Lower leg skin (tissue), 4 donors: ENCODE results near the gene TUBB1. TPM values are rescaled to one million over a fixed set of nuclear protein-coding genes. Genes with fewer than 3 reads are reported as not detected.

ENCODE experiments used
- DNase-seq, 2 donors: peaks; one replicate each; pipeline ENCODE4 v3.0.0-alpha.2; 2019; ENCODE audit warnings: low spot score in 2 of 2
- H3K4me3 ChIP-seq: fragments of 200-600 bp; sonication (generic); 2 replicates; pipeline ENCODE4 v1.5.1; 2017; ENCODE audit warnings: mild to moderate bottlenecking, low read depth; ENCODE audit not compliant: poor library complexity, severe bottlenecking
- CTCF ChIP-seq, 3 donors: fragments of 450-650 bp; IDR thresholded peaks; one replicate each; pipeline ENCODE4 v1.5.1; 2016; ENCODE audit warnings: antibody characterized with exemption in 3 of 3, mild to moderate bottlenecking in 3 of 3, moderate library complexity in 2 of 3
- POLR2A ChIP-seq, 2 donors: fragments of 450-650 bp; IDR thresholded peaks; one replicate each; pipeline ENCODE4 v1.6.1; 2016 to 2017; ENCODE audit warnings: antibody characterized with exemption in 2 of 2, mild to moderate bottlenecking in 1 of 2, moderate library complexity in 1 of 2
- WGBS, 2 donors: methylation state at CpG; one replicate each; pipeline ENCODE4 v1.1.5; 2018; 5-methylcytosine and 5-hydroxymethylcytosine counted together
- intact Hi-C: fragments of 100-400 bp; cut with DNase I; formaldehyde crosslinking; loops from one replicate; pipeline ENCODE4 v1.15.0; 2023; ENCODE audit warnings: low total_unique reads
- total RNA-seq, 4 donors: library from RNA; depleted of rRNA; stranded (reverse); fragments of >200 nt; gene quantifications; one replicate each; pipeline ENCODE4 v1.1.0, GENCODE V29; 2016

Gene TUBB1
- total RNA-seq, 4 donors from 2014 or later = 0.04 TPM; not detected in 3

- TF ChIP-seq POLR2A (IDR thresholded peaks at IDR 0.05) (no peak), CTCF (IDR thresholded peaks at IDR 0.05) (no peak)
- DNase-seq = no peak
- intact Hi-C loops = no loop called here
- WGBS, 2 donors = 93 to 94% methylated on average over 7 of the region's 8 CpGs
- no peak overlapping the region for H3K4me3 ChIP-seq
Measured at GRCh38 chr20:59002388-59002787, 16.8 kb upstream of the TUBB1 start.

GRCh38 chr20:59002874-59003399 is 16.3 kb upstream of the TUBB1 start:
- no peak for TF ChIP-seq POLR2A (IDR thresholded peaks at IDR 0.05)
- TF ChIP-seq CTCF (IDR thresholded peaks at IDR 0.05) = no peak
- no peak overlapping the region for H3K4me3 ChIP-seq
- intact Hi-C loops = no loop called here
- 86 to 88% methylated on average over 17 of the region's 17 CpGs for WGBS, 2 donors
- DNase-seq = no peak

- H3K4me3 ChIP-seq = no peak overlapping the region
- no peak for DNase-seq
- TF ChIP-seq CTCF (IDR thresholded peaks at IDR 0.05) (no peak), POLR2A (IDR thresholded peaks at IDR 0.05) (no peak)
- intact Hi-C loops = no loop called here
- 78 to 87% methylated on average over 16 of the region's 16 CpGs for WGBS, 2 donors
Measured at GRCh38 chr20:59003836-59004492, 15.3 kb upstream of the TUBB1 start.

- intact Hi-C loops = no loop called here
- no peak overlapping the region for H3K4me3 ChIP-seq
- TF ChIP-seq CTCF (IDR thresholded peaks at IDR 0.05) (no peak), POLR2A (IDR thresholded peaks at IDR 0.05) (no peak)
- 65 to 68% methylated on average over 4 of the region's 4 CpGs for WGBS, 2 donors
- DNase-seq = peak in 1 of 2 donors; percentile 91
Measured at GRCh38 chr20:59004493-59004762, 14.8 kb upstream of the TUBB1 start.

- no peak for TF ChIP-seq POLR2A (IDR thresholded peaks at IDR 0.05)
- TF ChIP-seq CTCF (IDR thresholded peaks at IDR 0.05) = no peak
- peak in 1 of 2 donors; percentile 90 for DNase-seq
- no peak overlapping the region for H3K4me3 ChIP-seq
- 57 to 62% methylated on average over 17 of the region's 17 CpGs for WGBS, 2 donors
- intact Hi-C loops = no loop called here
Measured at GRCh38 chr20:59004763-59005522, 14.3 kb upstream of the TUBB1 start.
